GM11168 (cell line): ENCODE results near the gene IL16.

Source experiments
- in situ Hi-C: fragments of 300-500 bp; cut with MboI; formaldehyde crosslinking; loops from one replicate; pipeline ENCODE4 v1.12.0; 2022; ENCODE audit warnings: low sequenced_read_pairs; ENCODE audit not compliant: unreplicated experiment

The IL16 gene

DNA sequence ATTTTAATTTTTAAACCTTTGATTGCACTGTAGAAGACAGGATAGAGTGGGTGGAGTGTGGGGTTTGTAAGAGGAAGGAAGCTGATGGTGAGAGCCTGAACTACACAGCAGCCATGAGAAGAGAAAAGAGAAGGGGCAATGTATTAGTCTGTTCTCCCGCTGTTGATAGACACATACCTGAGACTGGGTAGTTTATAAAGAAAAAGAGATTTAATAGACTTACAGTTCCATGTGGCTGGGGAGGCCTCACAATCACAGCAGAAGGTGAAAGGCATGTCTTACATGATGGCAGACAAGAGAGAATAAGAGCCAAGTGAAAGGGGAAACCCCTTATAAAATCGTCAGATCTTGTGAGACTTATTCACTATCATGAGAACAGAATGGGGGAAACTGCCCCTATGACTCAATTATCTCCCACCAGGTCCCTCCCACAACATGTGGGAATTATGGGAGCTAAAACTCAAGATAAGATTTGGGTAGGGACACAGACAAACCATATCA, 90.0 kb downstream of the IL16 start:
- in situ Hi-C loops = no loop called here

DNA sequence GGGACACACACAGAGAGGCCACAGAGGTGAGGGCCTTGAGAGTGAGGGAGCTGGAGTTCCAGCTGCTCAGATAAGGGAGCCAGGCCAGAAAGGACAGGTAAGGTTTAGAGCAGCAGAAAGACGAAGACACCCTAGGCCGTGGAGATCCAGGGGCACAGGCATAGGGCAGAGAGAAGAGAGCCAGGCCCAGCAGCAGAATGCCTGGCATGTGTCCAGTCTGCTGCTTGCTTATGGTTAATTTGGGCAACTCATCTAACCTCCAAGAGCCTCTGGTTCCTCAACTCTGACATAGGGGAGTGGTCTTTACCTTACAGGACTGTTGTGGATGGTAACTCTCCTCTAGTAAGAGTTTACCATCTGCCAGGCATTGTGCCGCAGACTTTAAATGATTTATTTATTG, 91.4 kb downstream of the IL16 start:
- in situ Hi-C loops = no loop called here

DNA sequence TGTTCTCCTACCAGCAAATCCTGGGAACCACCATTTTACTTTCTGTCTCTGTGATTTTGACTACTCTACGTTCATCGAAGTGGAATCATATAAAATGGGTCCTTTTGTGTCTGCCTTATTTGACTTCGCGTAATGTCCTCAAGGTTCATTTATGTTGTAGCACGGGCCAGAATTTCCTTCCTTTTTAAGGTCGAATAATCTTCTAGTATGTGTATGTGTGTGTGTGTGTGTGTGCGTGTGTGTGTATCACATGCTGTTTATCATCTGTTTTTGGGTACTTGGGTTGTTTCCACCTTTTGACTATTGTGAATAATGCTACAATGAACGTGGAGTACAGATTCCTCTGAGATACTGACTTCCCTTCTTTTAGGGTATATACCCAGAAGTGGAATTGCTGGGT, 91.9 kb downstream of the IL16 start:
- in situ Hi-C loops = no loop called here

- in situ Hi-C loops = no loop called here
These were observed 93.2 kb downstream of the IL16 start for GRCh38 chr15:81289910-81290309.

DNA sequence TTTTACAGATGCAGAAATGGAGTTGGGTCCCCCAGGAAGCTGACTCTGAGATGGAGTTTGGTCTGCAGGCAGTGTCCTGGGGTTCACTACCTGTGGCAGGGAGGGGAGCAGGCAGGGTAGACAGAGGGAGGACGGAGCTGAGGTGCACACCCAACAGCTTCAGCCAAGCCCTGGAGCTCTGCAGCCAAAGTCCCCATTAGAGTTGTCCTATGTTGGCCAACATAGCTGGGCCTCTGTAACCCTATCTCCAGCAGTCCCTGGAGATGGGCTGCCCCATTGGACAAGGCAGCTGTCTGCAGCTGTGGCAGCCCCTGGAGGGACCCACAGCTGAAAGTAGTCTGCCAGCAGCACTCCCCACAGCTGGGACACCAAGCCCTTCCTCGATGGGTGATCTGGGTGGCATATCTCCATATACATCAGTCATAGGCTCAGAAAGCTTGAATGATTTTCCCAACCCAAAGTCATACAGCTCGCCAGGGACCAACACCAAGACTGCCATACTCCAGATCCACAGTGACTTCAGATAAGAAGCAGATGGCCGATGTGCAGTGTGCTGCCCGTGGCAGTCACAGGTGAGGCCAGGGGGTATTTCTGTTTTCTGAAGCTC, 95.3 kb downstream of the IL16 start:
- in situ Hi-C loops = no loop called here

DNA sequence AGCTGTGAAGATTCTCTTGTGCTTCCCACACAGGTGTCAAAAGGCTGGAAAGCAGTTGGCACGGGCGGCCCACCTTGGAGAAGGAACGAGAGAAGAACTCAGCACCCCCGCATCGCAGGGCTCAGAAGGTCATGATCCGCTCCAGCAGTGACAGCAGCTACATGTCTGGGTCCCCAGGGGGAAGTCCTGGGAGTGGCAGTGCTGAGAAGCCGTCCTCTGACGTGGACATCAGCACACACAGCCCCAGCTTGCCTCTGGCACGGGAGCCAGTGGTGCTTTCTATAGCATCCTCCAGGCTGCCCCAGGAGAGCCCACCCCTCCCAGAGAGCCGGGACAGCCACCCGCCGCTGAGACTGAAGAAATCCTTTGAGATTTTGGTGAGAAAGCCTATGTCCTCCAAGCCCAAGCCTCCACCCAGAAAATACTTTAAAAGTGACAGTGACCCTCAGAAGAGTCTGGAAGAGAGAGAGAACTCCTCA, 95.9 kb downstream of the IL16 start:
- in situ Hi-C loops = no loop called here

DNA sequence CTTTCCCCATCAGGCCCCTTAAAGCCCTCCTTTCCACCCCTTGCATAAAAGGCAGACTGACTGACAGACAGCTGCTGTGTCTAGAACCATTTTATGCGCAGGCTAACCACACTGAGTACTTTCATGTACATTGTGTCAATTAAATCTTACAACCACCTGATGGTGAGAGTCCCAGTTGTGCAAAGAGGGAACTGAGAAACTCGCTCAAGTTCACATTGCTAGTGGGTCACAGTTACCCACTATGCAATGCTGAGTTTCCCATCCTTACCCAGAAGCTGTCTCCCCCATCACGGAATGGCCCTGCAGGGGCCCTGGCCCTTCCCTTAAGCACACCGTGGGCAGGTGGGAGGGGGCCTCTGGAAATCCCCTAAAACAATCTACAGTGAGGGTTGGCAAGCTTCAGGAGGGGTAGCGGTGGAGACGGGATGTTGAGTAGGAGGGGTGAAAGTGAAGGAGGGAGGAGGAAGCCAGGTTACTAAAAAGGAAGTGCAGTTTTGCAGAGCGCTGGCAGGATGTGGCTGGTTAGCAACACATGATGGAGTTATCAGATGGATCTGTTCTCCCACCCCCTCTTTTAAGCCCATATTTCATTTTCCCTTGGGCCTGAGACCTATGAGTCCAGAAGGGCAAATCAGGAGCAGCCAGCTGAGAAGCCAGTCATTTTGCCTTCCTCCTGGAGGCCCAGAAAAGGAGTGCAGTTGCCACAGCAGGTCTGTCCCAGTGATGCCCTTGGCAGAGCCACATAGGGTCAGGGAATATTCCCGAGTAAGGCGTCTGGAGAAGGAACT, 97.2 kb downstream of the IL16 start:
- in situ Hi-C loops = no loop called here

DNA sequence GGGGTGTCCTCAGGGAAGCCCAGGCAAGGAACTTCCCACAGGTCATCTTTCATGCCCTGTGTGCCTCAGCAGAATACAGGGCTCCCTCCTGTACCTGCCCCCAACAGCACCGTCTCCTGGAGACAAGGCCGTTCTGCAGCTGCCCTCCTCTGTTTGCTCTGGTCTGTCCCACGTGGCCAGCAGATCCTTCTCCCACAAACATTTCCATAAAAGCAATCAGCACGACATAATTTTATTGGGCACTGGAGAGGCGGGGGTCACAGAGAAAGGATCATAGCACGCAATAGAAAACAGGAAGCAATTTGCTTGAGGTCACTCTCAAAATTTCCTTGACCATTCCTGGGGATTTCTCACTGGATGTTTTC, 97.8 kb downstream of the IL16 start:
- in situ Hi-C loops = no loop called here

- in situ Hi-C loops = no loop called here
These were observed 98.9 kb downstream of the IL16 start for GRCh38 chr15:81295486-81296121.

GRCh38 chr15:81296186-81296585, 99.5 kb downstream of the IL16 start:
- in situ Hi-C loops = no loop called here

DNA sequence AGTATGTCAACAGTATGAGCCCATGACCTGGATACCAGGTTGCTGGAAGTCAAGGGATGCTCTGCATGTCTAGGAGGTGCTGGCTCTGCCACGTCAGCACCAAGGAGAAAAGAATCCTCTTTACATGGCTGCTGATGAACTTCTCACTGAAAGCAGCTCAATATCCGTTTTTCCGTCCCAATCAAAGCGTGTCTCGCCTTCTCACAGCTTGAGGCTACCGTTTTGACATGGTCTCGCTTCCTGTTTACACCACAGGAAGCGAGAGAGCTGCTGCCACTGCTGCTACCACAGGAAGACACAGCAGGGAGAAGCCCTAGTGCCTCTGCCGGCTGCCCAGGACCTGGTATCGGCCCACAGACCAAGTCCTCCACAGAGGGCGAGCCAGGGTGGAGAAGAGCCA, 100.0 kb downstream of the IL16 start:
- in situ Hi-C loops = no loop called here

DNA sequence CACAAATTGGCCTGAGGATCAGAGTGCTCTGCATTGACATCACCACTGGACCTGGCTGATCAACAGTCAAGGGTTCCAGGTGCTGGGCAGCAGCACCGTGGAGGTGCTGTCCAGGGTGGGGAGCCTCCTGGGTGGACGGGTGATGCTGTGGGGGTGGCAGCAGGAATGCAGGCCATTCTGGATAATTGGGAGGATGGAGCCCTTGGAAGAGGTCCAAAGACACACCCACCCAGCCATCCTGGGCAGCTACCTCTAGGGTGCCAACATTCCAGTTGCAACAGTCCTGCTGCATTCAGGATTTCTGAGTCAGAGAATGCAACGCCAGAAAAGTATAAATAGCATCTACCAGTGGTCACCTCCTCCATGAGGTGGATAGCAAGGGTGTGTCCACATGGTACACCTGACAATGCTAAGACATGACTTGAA, 100.5 kb downstream of the IL16 start:
- in situ Hi-C loops = no loop called here

DNA sequence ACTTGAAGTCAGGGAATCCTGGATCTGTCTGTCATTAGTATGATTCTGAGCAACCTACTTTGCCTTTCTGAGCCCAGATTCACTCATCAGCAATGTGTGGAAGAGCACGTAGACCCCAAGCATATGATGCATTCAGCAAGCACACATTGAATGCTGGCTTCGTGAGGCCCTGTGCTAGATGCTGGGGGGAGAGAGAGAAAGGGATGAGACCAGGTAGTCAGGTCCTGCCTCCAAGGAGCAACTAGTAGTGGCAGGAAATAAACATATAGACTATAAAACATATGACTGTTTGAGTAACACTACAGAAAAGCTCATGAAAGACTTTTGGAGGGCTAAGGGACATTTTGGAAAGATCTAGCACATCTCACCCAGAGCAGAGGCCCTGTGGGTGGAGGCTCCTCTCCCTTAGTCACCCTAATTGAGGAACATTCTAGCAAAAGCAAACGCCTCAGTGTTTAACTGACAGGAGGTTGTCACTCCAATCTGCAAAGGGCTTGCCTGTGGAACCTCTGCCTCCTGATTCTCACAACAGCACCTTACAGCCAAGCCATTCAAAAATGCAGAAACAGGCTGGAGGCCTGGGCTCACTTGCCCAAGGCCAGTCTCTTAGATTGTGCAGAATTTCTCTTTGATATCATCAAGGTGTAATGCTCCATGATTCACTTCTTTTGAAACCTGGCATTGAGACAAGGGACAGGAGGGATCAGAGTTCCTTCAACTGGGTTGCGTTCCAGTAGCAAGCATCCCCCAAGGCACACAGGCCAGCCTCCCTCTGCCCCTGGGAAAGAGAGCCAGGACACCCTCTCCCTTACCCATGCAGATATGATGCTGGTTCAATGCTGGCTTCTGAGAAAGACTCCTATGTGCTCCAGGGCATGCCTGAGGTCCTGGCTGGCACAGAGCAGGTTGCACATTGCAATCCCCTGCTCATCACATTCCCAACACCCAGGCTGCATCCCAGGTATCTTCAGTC, 101.2 kb downstream of the IL16 start:
- in situ Hi-C loops = no loop called here

- in situ Hi-C loops = no loop called here
These were observed 101.9 kb downstream of the IL16 start for GRCh38 chr15:81298611-81299010.

DNA sequence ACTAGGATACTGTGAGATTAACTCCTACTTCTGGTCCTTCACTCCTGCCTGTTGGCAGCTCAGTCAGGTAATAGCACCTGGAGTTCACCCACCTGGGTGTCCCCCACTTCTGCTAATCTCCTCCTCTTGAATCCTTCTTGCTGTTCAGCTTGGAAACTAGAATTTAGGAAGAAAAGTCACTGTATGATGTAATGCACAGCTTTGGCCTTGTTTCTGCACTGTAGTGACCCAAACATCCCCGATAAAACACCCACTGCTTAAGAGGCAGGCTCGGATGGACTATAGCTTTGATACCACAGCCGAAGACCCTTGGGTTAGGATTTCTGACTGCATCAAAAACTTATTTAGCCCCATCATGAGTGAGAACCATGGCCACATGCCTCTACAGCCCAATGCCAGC, 102.5 kb downstream of the IL16 start:
- in situ Hi-C loops = no loop called here

DNA sequence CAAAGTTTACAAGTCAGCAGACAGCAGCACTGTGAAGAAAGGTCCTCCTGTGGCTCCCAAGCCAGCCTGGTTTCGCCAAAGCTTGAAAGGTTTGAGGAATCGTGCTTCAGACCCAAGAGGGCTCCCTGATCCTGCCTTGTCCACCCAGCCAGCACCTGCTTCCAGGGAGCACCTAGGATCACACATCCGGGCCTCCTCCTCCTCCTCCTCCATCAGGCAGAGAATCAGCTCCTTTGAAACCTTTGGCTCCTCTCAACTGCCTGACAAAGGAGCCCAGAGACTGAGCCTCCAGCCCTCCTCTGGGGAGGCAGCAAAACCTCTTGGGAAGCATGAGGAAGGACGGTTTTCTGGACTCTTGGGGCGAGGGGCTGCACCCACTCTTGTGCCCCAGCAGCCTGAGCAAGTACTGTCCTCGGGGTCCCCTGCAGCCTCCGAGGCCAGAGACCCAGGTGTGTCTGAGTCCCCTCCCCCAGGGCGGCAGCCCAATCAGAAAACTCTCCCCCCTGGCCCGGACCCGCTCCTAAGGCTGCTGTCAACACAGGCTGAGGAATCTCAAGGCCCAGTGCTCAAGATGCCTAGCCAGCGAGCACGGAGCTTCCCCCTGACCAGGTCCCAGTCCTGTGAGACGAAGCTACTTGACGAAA, 103.1 kb downstream of the IL16 start:
- in situ Hi-C loops = no loop called here

GRCh38 chr15:81301385-81301784, 104.7 kb downstream of the IL16 start:
- in situ Hi-C loops = no loop called here

DNA sequence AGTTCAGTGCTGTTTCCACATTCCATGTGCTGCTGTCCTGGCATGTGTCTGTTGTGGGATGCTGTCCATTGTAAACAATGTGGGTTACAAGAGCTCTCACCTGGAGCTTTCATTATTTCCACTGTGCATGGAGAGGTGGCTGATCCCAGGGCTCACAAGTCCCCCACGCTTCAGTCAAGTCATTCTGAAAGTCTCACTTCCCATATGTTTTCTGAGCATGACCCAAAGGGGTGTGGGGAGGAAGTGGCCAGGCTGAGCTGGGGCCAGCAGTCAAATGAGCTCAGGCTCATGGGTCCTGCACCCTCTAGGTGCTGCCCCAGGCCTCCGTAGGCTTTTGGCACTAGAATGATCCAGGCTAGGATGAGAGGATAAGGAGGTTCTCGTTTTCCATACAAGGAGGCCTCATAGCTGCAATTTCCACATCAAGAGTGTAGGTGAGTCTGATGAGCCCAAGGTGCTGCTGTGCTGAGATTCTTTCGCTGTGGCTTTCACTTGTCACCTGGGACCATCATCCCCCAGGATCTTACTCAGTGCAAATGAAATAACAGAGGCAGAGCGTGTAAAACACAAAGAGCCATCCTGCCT, 105.2 kb downstream of the IL16 start:
- in situ Hi-C loops = no loop called here

- in situ Hi-C loops = no loop called here
These were observed 106.0 kb downstream of the IL16 start for GRCh38 chr15:81302701-81303109.
